WTC11 (cell line): Measurements from ENCODE around the gene ACSF3. TPM values are rescaled to one million over a fixed set of nuclear protein-coding genes. Genes with fewer than 3 reads are reported as not detected.

Experiments used
- ATAC-seq: fragments of 200-7000 bp; cut with Tn5 transposase; 2 replicates; pipeline ENCODE4 v1.10.0; 2021; ENCODE audit warnings: mild to moderate bottlenecking, moderate library complexity
- CTCF ChIA-PET: fragments of 300-600 bp; sonication (Branson Sonifier 250); formaldehyde crosslinking; loops from one replicate; lab custom pipeline; 2021; ENCODE audit warnings: antibody characterized with exemption; lab: Charles Lee
- POLR2A ChIA-PET: fragments of 350-600 bp; sonication (Branson Sonifier 250); formaldehyde crosslinking; loops from one replicate; lab custom pipeline; 2021; ENCODE audit warnings: antibody characterized with exemption; lab: Charles Lee
- DNase-seq: peaks from one replicate; pipeline ENCODE4 v3.0.0; 2021; ENCODE audit warnings: low spot score
- H3K27ac Mint-ChIP-seq: 2 replicates; pipeline ENCODE4 v1.8.0; 2021; ENCODE audit warnings: mixed read lengths
- H3K27me3 Mint-ChIP-seq: 2 replicates; pipeline ENCODE4 v1.8.0; 2021; ENCODE audit warnings: low read depth, mild to moderate bottlenecking, moderate library complexity, mixed read lengths
- H3K36me3 Mint-ChIP-seq: 2 replicates; pipeline ENCODE4 v1.8.0; 2021; ENCODE audit warnings: mixed read lengths
- H3K4me1 Mint-ChIP-seq: 2 replicates; pipeline ENCODE4 v1.8.0; 2022; ENCODE audit warnings: mixed read lengths
- H3K4me3 Mint-ChIP-seq: 2 replicates; pipeline ENCODE4 v1.8.0; 2021; ENCODE audit warnings: mild to moderate bottlenecking, moderate library complexity, mixed read lengths
- H3K9me3 Mint-ChIP-seq: 2 replicates; pipeline ENCODE4 v1.8.0; 2021; ENCODE audit warnings: mixed read lengths
- AR ChIP-seq: fragments of 250-450 bp; sonication (Bioruptor Pico); IDR thresholded peaks from 2 replicates; pipeline ENCODE4 v1.9.0; 2021; ENCODE audit warnings: mild to moderate bottlenecking
- CBFB ChIP-seq: sonication (generic); formaldehyde crosslinking; IDR thresholded peaks from 2 replicates; pipeline ENCODE4 v1.8.1; 2022; ENCODE audit warnings: mild to moderate bottlenecking, low read depth, missing genetic modification reagents
- E2F4 ChIP-seq: sonication (generic); formaldehyde crosslinking; IDR thresholded peaks from 2 replicates; pipeline ENCODE4 v1.8.1; 2022; ENCODE audit warnings: low read depth, mild to moderate bottlenecking, moderate library complexity, missing genetic modification reagents, borderline replicate concordance
- ELF4 ChIP-seq: sonication (generic); formaldehyde crosslinking; IDR thresholded peaks from 2 replicates; pipeline ENCODE4 v1.8.1; 2022; ENCODE audit warnings: low read depth, mild to moderate bottlenecking, moderate library complexity, missing genetic modification reagents
- ESRRA ChIP-seq: sonication (generic); formaldehyde crosslinking; IDR thresholded peaks from 2 replicates; pipeline ENCODE4 v1.8.1; 2022; ENCODE audit warnings: mild to moderate bottlenecking, missing genetic modification reagents, borderline replicate concordance
- GABPB1 ChIP-seq: sonication (generic); formaldehyde crosslinking; IDR thresholded peaks from 2 replicates; pipeline ENCODE4 v1.8.1; 2023; ENCODE audit warnings: mild to moderate bottlenecking, missing genetic modification reagents
- GRHL2 ChIP-seq: fragments of 250-450 bp; sonication (Bioruptor Pico); IDR thresholded peaks from 2 replicates; pipeline ENCODE4 v1.8.0; 2022; ENCODE audit warnings: mild to moderate bottlenecking, moderate library complexity; ENCODE audit not compliant: insufficient replicate concordance, severe bottlenecking
- HMGXB4 ChIP-seq: sonication (generic); formaldehyde crosslinking; IDR thresholded peaks from 2 replicates; pipeline ENCODE4 v1.8.1; 2023; ENCODE audit warnings: mild to moderate bottlenecking, moderate library complexity, missing genetic modification reagents
- MLX ChIP-seq: sonication (generic); formaldehyde crosslinking; IDR thresholded peaks from 2 replicates; pipeline ENCODE4 v1.8.1; 2023; ENCODE audit warnings: mild to moderate bottlenecking, missing genetic modification reagents, moderate library complexity
- NFE2L1 ChIP-seq: sonication (generic); formaldehyde crosslinking; IDR thresholded peaks from 2 replicates; pipeline ENCODE4 v1.8.1; 2023; ENCODE audit warnings: missing genetic modification reagents
- NR2C2 ChIP-seq: sonication (generic); formaldehyde crosslinking; IDR thresholded peaks from 2 replicates; pipeline ENCODE4 v1.8.0; 2022; ENCODE audit warnings: mild to moderate bottlenecking, missing genetic modification reagents
- NR3C1 ChIP-seq: sonication (generic); formaldehyde crosslinking; conservative IDR thresholded peaks from 2 replicates; pipeline ENCODE4 v1.8.1; 2023; ENCODE audit warnings: low read depth, mild to moderate bottlenecking, missing genetic modification reagents
- TEAD4 ChIP-seq: sonication (generic); formaldehyde crosslinking; IDR thresholded peaks from 2 replicates; pipeline ENCODE4 v1.8.0; 2022; ENCODE audit warnings: mild to moderate bottlenecking, missing genetic modification reagents
- TP53 ChIP-seq: sonication (generic); formaldehyde crosslinking; IDR thresholded peaks from 2 replicates; pipeline ENCODE4 v1.8.1; 2023; ENCODE audit warnings: mild to moderate bottlenecking, missing genetic modification reagents
- USF2 ChIP-seq: sonication (generic); formaldehyde crosslinking; IDR thresholded peaks from 2 replicates; pipeline ENCODE4 v1.8.1; 2023; ENCODE audit warnings: mild to moderate bottlenecking, missing genetic modification reagents, moderate library complexity
- ZNF263 ChIP-seq: sonication (generic); formaldehyde crosslinking; IDR thresholded peaks from 2 replicates; pipeline ENCODE4 v1.8.1; 2022; ENCODE audit warnings: low read depth, mild to moderate bottlenecking, moderate library complexity, missing genetic modification reagents
- ZNF423 ChIP-seq: fragments of 250-450 bp; sonication (Bioruptor Pico); IDR thresholded peaks from 2 replicates; pipeline ENCODE4 v2.1.2; 2022; ENCODE audit warnings: mild to moderate bottlenecking, moderate library complexity
- total RNA-seq: library from RNA; stranded (reverse); gene quantifications from 3 replicates; pipeline ENCODE4 v1.2.3, GENCODE V29; 2021
- TF ChIP-seq, protein P1 (sequence below): sonication (generic); formaldehyde crosslinking; IDR thresholded peaks from 2 replicates; pipeline ENCODE4 v1.8.0; 2023; ENCODE audit warnings: mild to moderate bottlenecking, missing genetic modification reagents

Gene ACSF3
- total RNA-seq, 1 experiment from 2014 or later = 22.9 TPM

- ChIA-PET POLR2A (interaction anchor here (1.0 kb wide), 1 partner anchor 368 kb away, joined by 3 read pairs; no protein-coding TSS in a partner anchor), CTCF (interaction anchor here (1.2 kb wide), 1 partner anchor 460 kb away, joined by 3 read pairs; no protein-coding TSS in a partner anchor)
- no peak overlapping the region; the same call in 1 of the 2 replicates for H3K27ac Mint-ChIP-seq
- no peaks in the 10 kb centered on the region for H3K36me3 Mint-ChIP-seq
- no peaks in the 10 kb centered on the region for H3K4me1 Mint-ChIP-seq
- DNase-seq = no peak
- TF ChIP-seq CBFB (CRISPR knock-in tag) = no peak
- no peak for TF ChIP-seq GRHL2 (CRISPR knock-in tag)
- peak; percentile 58; the same call in 1 of the 2 replicates for TF ChIP-seq ZNF423 (CRISPR knock-in tag)
- no peak for TF ChIP-seq TP53 (CRISPR knock-in tag)
- TF ChIP-seq E2F4 (CRISPR knock-in tag) = no peak
- no peak for TF ChIP-seq HMGXB4 (CRISPR knock-in tag)
- TF ChIP-seq USF2 (CRISPR knock-in tag) = no peak
- TF ChIP-seq ELF4 (CRISPR knock-in tag) = no peak
- TF ChIP-seq GABPB1 (CRISPR knock-in tag) = peak; percentile 64; the same call in 1 of the 2 replicates
- no peak for TF ChIP-seq MLX (CRISPR knock-in tag)
- TF ChIP-seq, all 79 proteins: peak for 2
- Mint-ChIP-seq H3K4me3 (no peak overlapping the region), H3K9me3 (no peaks in the 10 kb centered on the region), H3K27me3 (peaks cover 22% of the 10 kb centered on the region)
- ATAC-seq = no peak
Measured at GRCh38 chr16:89197633-89198416, 104.2 kb downstream of the ACSF3 start.

- Mint-ChIP-seq H3K4me3 (no peak overlapping the region), H3K27me3 (peaks cover 30% of the 10 kb centered on the region), H3K36me3 (no peaks in the 10 kb centered on the region), H3K27ac (no peak overlapping the region), H3K4me1 (no peaks in the 10 kb centered on the region), H3K9me3 (no peaks in the 10 kb centered on the region)
- ChIA-PET POLR2A (interaction anchor here (1.6 kb wide), 1 partner anchor 25 kb away, joined by 4 read pairs; no protein-coding TSS in a partner anchor), CTCF (interaction anchor here (0.7 to 1.2 kb wide), 3 partner anchors 17 to 461 kb away, joined by 3 read pairs; partner anchors contain the start of gene ZNF778)
- no peak for DNase-seq
- no peak for ATAC-seq
- TF ChIP-seq GRHL2 (CRISPR knock-in tag) (no peak), ESRRA (no peak), NFE2L1 (CRISPR knock-in tag) (no peak), ZNF263 (CRISPR knock-in tag) (no peak), CBFB (CRISPR knock-in tag) (no peak), NR3C1 (no peak), HMGXB4 (CRISPR knock-in tag) (no peak), NR2C2 (CRISPR knock-in tag) (no peak), AR (CRISPR knock-in tag) (no peak), TEAD4 (CRISPR knock-in tag) (no peak)
- TF ChIP-seq, protein P1, sequence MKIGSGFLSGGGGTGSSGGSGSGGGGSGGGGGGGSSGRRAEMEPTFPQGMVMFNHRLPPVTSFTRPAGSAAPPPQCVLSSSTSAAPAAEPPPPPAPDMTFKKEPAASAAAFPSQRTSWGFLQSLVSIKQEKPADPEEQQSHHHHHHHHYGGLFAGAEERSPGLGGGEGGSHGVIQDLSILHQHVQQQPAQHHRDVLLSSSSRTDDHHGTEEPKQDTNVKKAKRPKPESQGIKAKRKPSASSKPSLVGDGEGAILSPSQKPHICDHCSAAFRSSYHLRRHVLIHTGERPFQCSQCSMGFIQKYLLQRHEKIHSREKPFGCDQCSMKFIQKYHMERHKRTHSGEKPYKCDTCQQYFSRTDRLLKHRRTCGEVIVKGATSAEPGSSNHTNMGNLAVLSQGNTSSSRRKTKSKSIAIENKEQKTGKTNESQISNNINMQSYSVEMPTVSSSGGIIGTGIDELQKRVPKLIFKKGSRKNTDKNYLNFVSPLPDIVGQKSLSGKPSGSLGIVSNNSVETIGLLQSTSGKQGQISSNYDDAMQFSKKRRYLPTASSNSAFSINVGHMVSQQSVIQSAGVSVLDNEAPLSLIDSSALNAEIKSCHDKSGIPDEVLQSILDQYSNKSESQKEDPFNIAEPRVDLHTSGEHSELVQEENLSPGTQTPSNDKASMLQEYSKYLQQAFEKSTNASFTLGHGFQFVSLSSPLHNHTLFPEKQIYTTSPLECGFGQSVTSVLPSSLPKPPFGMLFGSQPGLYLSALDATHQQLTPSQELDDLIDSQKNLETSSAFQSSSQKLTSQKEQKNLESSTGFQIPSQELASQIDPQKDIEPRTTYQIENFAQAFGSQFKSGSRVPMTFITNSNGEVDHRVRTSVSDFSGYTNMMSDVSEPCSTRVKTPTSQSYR = no peak
Measured at GRCh38 chr16:89198417-89199240, 105.0 kb downstream of the ACSF3 start.
